GM12872 (cell line): ENCODE data around the gene RNF11.

Experiments
- CTCF ChIP-seq: IDR thresholded peaks from 3 replicates; pipeline ENCODE4 v1.5.1; 2011; ENCODE audit warnings: low read depth, mild to moderate bottlenecking, low read length, moderate library complexity; ENCODE audit not compliant: insufficient read depth

RNF11 gene

DNA sequence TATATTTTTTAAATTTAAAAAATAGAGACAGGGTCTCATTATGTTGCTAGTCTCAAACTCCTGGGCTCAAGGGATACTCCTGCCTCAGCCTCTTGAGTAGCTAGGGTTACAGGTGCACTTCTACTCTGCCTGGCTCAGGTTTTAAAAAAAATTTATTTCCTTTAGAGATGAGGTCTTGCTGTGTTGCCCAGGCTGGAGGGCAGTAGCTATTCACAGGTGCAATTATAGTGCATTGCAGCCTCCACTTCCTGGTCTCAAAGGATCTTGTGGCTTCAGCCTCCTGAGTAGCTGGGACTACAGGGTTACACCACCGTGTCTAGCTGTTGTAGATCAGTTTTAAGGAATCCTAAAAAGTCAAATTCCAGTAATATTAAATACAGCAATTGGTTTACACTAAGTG, 5.0 kb downstream of the RNF11 start:
- TF ChIP-seq CTCF = no peak

GRCh38 chr1:51242546-51242945, 6.5 kb downstream of the RNF11 start:
- TF ChIP-seq CTCF = no peak

DNA sequence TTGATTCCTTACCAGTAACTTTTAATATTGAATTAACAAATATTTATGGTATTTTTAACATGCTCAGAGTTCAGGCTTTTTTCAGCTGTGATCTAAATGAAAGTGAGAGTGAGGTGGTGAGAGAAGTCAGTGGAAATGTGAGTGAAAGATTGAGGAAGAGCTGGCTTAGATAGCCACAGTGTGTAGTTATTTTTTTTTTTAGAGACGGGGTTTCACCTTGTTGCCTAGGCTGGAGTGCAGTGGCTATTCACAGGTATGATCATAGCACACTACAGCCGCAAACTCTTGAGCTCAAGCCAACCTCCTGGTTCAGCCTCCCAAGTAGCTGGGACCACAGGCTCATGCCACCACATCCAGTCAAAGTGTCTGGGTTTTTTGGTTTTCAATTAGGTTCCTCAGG, 10.9 kb downstream of the RNF11 start:
- TF ChIP-seq CTCF = no peak

- no peak for TF ChIP-seq CTCF
Measured at GRCh38 chr1:51247499-51247898, 11.4 kb downstream of the RNF11 start.

DNA sequence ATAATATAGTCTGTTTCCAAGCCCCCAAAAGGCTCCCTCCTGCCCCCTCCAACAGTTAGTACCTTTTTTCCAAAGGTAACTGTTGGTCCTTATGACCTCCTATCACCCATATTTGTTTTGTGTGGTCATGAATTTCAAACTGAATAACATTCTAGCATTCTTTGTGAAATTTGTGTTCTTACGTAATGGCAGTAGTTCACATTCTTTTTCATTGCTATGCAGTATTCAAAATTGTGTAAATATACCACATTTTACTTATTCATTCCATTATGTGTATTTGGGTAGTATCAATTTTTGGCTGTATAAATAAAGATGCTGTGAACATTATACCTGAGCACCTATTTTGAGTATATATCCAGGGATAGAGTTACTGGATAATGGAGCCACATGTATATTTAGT, 13.4 kb downstream of the RNF11 start:
- no peak for TF ChIP-seq CTCF

DNA sequence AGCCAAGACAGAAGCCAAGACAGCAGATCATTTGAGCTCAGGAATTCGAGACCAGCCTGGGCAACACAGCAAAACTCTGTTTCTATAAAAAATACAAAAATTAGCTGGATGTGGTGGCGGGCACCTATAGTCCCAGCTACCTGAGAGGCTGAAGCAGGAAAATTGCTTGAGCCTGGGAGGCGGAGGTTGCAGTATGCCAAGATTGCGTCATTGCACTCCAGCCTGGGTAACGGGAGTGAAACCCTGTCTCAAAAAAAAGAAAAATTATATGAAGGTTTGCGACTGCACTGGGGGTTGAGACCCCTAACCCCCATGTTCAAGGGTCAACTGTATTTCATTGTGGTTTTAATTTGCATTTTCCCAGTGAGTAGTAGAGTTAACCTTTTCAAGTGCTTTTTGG, 16.3 kb downstream of the RNF11 start:
- no peak for TF ChIP-seq CTCF

- TF ChIP-seq CTCF = no peak
Measured at GRCh38 chr1:51253691-51254090, 17.6 kb downstream of the RNF11 start.

DNA sequence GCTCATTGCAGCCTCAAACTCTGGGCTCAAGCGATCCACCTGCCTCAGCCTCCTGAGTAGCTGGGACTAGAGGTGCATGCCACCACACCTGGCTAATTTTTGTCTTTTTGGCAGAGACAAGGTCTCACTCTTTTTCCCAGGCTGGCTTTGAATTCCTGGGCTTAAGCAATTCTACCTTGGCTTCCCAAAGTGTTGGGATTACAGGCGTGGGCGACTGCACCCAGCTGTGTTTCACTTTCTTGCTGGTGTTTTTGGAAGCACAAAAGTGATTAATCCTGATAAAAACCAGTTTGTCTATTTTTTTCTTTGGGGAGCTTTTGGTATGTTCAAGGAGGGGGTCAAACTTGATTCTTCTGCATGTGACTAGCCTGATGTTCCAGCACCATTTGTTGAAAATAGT, 19.3 kb downstream of the RNF11 start:
- TF ChIP-seq CTCF = no peak
